IPS-20b (cell line): ENCODE measurements around the gene CRIP2.

Source experiments
- H3K27ac ChIP-seq: one replicate; pipeline ENCODE4 v1.5.1; 2013; ENCODE audit warnings: low read length
- H3K27me3 ChIP-seq: 2 replicates; pipeline ENCODE4 v1.6.1; 2013; ENCODE audit warnings: mild to moderate bottlenecking, low read length, inconsistent platforms; ENCODE audit not compliant: insufficient read depth
- H3K36me3 ChIP-seq: 2 replicates; pipeline ENCODE4 v1.6.1; 2013; ENCODE audit warnings: low read depth, mild to moderate bottlenecking, inconsistent platforms, low read length, moderate library complexity; ENCODE audit not compliant: insufficient read depth
- H3K4me1 ChIP-seq: 2 replicates; pipeline ENCODE4 v1.6.1; 2013; ENCODE audit warnings: mild to moderate bottlenecking, control low read depth, inconsistent platforms, low read length, moderate library complexity; ENCODE audit not compliant: insufficient read depth
- H3K4me3 ChIP-seq: 2 replicates; pipeline ENCODE4 v1.5.1; 2013; ENCODE audit warnings: mild to moderate bottlenecking, low read length, inconsistent platforms
- H3K9ac ChIP-seq: 2 replicates; pipeline ENCODE4 v1.6.1; 2013; ENCODE audit warnings: low read depth, mild to moderate bottlenecking, inconsistent platforms, low read length, moderate library complexity
- H3K9me3 ChIP-seq: 2 replicates; pipeline ENCODE4 v1.6.1; 2013; ENCODE audit warnings: mild to moderate bottlenecking, low read depth, low read length, inconsistent platforms; ENCODE audit not compliant: insufficient read depth

Gene CRIP2

GRCh38 chr14:105493921-105494605 lies 19.4 kb downstream of the CRIP2 start:
- Histone ChIP-seq H3K9me3 (no peaks in the 10 kb centered on the region), H3K27me3 (peaks cover 12% of the 10 kb centered on the region), H3K27ac (no peak overlapping the region), H3K4me1 (peaks cover 4% of the 10 kb centered on the region; the same call in 1 of the 2 replicates), H3K9ac (no peak overlapping the region), H3K4me3 (no peak overlapping the region), H3K36me3 (no peaks in the 10 kb centered on the region)

- H3K27ac ChIP-seq: no peak overlapping the region
- no peaks in the 10 kb centered on the region for H3K9me3 ChIP-seq
- H3K27me3 ChIP-seq: peaks cover 7% of the 10 kb centered on the region; the same call in 1 of the 2 replicates
- H3K36me3 ChIP-seq: no peaks in the 10 kb centered on the region
- no peak overlapping the region for H3K9ac ChIP-seq
- no peaks in the 10 kb centered on the region for H3K4me1 ChIP-seq
- H3K4me3 ChIP-seq: no peak overlapping the region
Observed at GRCh38 chr14:105494606-105494929, 19.9 kb downstream of the CRIP2 start.

GRCh38 chr14:105495101-105495989 lies 20.7 kb downstream of the CRIP2 start:
- no peaks in the 10 kb centered on the region for H3K9me3 ChIP-seq
- no peaks in the 10 kb centered on the region for H3K4me1 ChIP-seq
- no peak overlapping the region for H3K4me3 ChIP-seq
- no peaks in the 10 kb centered on the region for H3K36me3 ChIP-seq
- H3K9ac ChIP-seq: no peak overlapping the region
- no peak overlapping the region for H3K27ac ChIP-seq
- H3K27me3 ChIP-seq: no peaks in the 10 kb centered on the region

GRCh38 chr14:105495990-105496830 lies 21.6 kb downstream of the CRIP2 start:
- Histone ChIP-seq H3K4me1 (no peaks in the 10 kb centered on the region), H3K27me3 (no peaks in the 10 kb centered on the region), H3K9ac (no peak overlapping the region), H3K9me3 (no peaks in the 10 kb centered on the region), H3K4me3 (no peak overlapping the region), H3K36me3 (no peaks in the 10 kb centered on the region), H3K27ac (no peak overlapping the region)

GRCh38 chr14:105496831-105497591 lies 22.4 kb downstream of the CRIP2 start:
- Histone ChIP-seq H3K9me3 (no peaks in the 10 kb centered on the region), H3K9ac (no peak overlapping the region), H3K27me3 (no peaks in the 10 kb centered on the region), H3K4me3 (no peak overlapping the region), H3K4me1 (no peaks in the 10 kb centered on the region), H3K27ac (no peak overlapping the region), H3K36me3 (no peaks in the 10 kb centered on the region)

- H3K9ac ChIP-seq: no peak overlapping the region
- no peak overlapping the region for H3K27ac ChIP-seq
- H3K9me3 ChIP-seq: no peaks in the 10 kb centered on the region
- H3K27me3 ChIP-seq: no peaks in the 10 kb centered on the region
- H3K4me1 ChIP-seq: no peaks in the 10 kb centered on the region
- H3K36me3 ChIP-seq: no peaks in the 10 kb centered on the region
- no peak overlapping the region for H3K4me3 ChIP-seq
Observed at GRCh38 chr14:105497671-105498429, 23.2 kb downstream of the CRIP2 start.

GRCh38 chr14:105498430-105499255 lies 24.0 kb downstream of the CRIP2 start:
- no peak overlapping the region for H3K9ac ChIP-seq
- H3K9me3 ChIP-seq: no peaks in the 10 kb centered on the region
- no peaks in the 10 kb centered on the region for H3K36me3 ChIP-seq
- H3K4me1 ChIP-seq: no peaks in the 10 kb centered on the region
- no peak overlapping the region for H3K4me3 ChIP-seq
- no peaks in the 10 kb centered on the region for H3K27me3 ChIP-seq
- no peak overlapping the region for H3K27ac ChIP-seq

- no peak overlapping the region for H3K4me3 ChIP-seq
- H3K27ac ChIP-seq: no peak overlapping the region
- no peak overlapping the region for H3K9ac ChIP-seq
- no peaks in the 10 kb centered on the region for H3K4me1 ChIP-seq
- no peaks in the 10 kb centered on the region for H3K27me3 ChIP-seq
- H3K36me3 ChIP-seq: no peaks in the 10 kb centered on the region
- no peaks in the 10 kb centered on the region for H3K9me3 ChIP-seq
Observed at GRCh38 chr14:105499256-105500035, 24.8 kb downstream of the CRIP2 start.

- Histone ChIP-seq H3K9ac (no peak overlapping the region), H3K36me3 (no peaks in the 10 kb centered on the region), H3K27me3 (no peaks in the 10 kb centered on the region), H3K9me3 (no peaks in the 10 kb centered on the region), H3K4me3 (no peak overlapping the region), H3K27ac (no peak overlapping the region), H3K4me1 (no peaks in the 10 kb centered on the region)
Observed at GRCh38 chr14:105500036-105500725, 25.6 kb downstream of the CRIP2 start.
